ENCODE measurements around the gene OBP2A. TPM values are rescaled to one million over a fixed set of nuclear protein-coding genes. Genes with fewer than 3 reads are reported as not detected.

Gene OBP2A
- total and polyA plus RNA-seq, 10 of the 15 experiments (the other 5 are each of a cell fraction or from before 2014, with no cell fraction given), result not detected

- TF ChIP-seq SKIL (IDR thresholded peaks at IDR 0.05; ENCODE audit: low read depth, poor library complexity, severe bottlenecking), result no peak
- TF ChIP-seq, protein P1, sequence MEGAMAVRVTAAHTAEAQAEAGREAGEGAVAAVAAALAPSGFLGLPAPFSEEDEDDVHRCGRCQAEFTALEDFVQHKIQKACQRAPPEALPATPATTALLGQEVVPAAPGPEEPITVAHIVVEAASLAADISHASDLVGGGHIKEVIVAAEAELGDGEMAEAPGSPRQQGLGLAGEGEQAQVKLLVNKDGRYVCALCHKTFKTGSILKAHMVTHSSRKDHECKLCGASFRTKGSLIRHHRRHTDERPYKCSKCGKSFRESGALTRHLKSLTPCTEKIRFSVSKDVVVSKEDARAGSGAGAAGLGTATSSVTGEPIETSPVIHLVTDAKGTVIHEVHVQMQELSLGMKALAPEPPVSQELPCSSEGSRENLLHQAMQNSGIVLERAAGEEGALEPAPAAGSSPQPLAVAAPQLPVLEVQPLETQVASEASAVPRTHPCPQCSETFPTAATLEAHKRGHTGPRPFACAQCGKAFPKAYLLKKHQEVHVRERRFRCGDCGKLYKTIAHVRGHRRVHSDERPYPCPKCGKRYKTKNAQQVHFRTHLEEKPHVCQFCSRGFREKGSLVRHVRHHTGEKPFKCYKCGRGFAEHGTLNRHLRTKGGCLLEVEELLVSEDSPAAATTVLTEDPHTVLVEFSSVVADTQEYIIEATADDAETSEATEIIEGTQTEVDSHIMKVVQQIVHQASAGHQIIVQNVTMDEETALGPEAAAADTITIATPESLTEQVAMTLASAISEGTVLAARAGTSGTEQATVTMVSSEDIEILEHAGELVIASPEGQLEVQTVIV (IDR thresholded peaks at IDR 0.05; ENCODE audit: borderline replicate concordance, partially characterized antibody), result no peak
- no peak for TF ChIP-seq IKZF2 (IDR thresholded peaks at IDR 0.05)
- no peak for TF ChIP-seq NFIC (IDR thresholded peaks at IDR 0.05; ENCODE audit: low read depth, low read length)
- TF ChIP-seq ATF3 (IDR thresholded peaks at IDR 0.05; ENCODE audit: borderline replicate concordance, extremely low read depth, low read depth, low read length), result no peak
- TF ChIP-seq SIX5 (IDR thresholded peaks at IDR 0.05; ENCODE audit: low read depth, low read length, severe bottlenecking), result no peak
- TF ChIP-seq BCL11A (IDR thresholded peaks at IDR 0.05; ENCODE audit: low read depth, low read length), result no peak
- TF ChIP-seq IRF3 (IDR thresholded peaks at IDR 0.05), result no peak
- H3K4me2 ChIP-seq (ENCODE audit: control insufficient read depth, insufficient read depth), result no peak overlapping the region
- CTCF ChIA-PET, result no interaction called here
- BruUV-seq (replicated peaks), result no TSS peak
- WGBS (ENCODE audit: insufficient coverage, insufficient replicate concordance, low lambda C conversion rate, missing lambda C conversion rate), result 43% methylated on average over 24 of the region's 25 CpGs
- ATAC-seq (peak; percentile 46), DNase-seq (ENCODE audit: low read depth, low spot score) (no peak), FAIRE-seq (no peak)
- POLR2A ChIA-PET, result no interaction called here
- no peaks in the 10 kb centered on the region; a peak in 1 of 4 replicates for H3K27me3 ChIP-seq (replicated peaks in 1 of 2; ENCODE audit: control insufficient read depth in 2 of 2, insufficient read depth in 2 of 2, low read length in 1 of 2)
- no peaks in the 10 kb centered on the region for H4K20me1 ChIP-seq (ENCODE audit: control insufficient read depth, insufficient read depth)
- H3K27ac ChIP-seq (ENCODE audit: control insufficient read depth, insufficient read depth), result no peak overlapping the region
- H3K9me3 ChIP-seq (replicated peaks; ENCODE audit: control insufficient read depth, insufficient read depth, low read length), result no peaks in the 10 kb centered on the region
- RAD21 ChIA-PET (ENCODE audit: unreplicated experiment), result no interaction called here
- H3K36me3 ChIP-seq (ENCODE audit: control insufficient read depth in 2 of 2, insufficient read depth in 2 of 2, low read length in 1 of 2), result no peaks in the 10 kb centered on the region
- SMC1A ChIA-PET (ENCODE audit: uncharacterized antibody, unreplicated experiment), result no interaction called here
- H3K4me1 ChIP-seq (ENCODE audit: control insufficient read depth, insufficient read depth, low read length), result no peaks in the 10 kb centered on the region
- in situ Hi-C loops (cut with MboI), result no loop called here
- H3K79me2 ChIP-seq (ENCODE audit: control insufficient read depth, insufficient read depth, low read length), result no peaks in the 10 kb centered on the region
- H3K9ac ChIP-seq (ENCODE audit: control insufficient read depth, insufficient read depth, low read length), result no peak overlapping the region
- no peak overlapping the region for H3K4me3 ChIP-seq
- intact Hi-C loops (cut with micrococcal nuclease; ENCODE audit: unreplicated experiment), result no loop called here
- H2AFZ ChIP-seq (ENCODE audit: control insufficient read depth, low read depth, low read length), result no peak overlapping the region; the same call in 1 of the 2 replicates
These were observed 29.6 kb upstream of the OBP2A start for GRCh38 chr9:135516132-135516860.

Measured in GM12878 (cell line).